Inferior parietal cortex (tissue), 1 donor: ENCODE data around the gene PALLD.
"Not testable (repeated sequence)": the region's sequence is repeated elsewhere in the genome, so short reads cannot be mapped to it uniquely, and the experiment has no call there.

Source experiments
- DNase-seq: peaks from one replicate; pipeline ENCODE4 v3.0.0-alpha.2; 2016; ENCODE audit errors: extremely low spot score

Gene PALLD

DNA sequence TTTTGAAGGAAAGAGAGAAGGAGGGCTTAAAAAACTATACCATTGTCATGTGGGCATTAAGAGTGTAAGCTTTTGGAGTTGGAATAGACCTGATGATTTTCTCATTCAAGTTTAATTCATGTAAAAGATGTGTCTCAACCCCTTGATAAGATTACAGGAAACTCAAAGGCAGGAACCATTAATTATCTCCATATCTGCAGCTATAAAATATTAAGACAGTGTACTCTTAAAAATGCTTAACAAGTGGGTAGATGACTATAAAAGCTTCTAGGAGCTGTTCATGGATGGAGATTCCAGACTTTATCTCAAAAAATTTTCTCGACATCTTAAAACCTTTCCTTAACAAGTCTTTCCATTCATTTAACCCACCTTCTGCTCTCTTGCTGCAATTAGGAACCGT is 208.3 kb downstream of the PALLD start:
- no peak for DNase-seq

GRCh38 chr4:168707205-168707604 is 210.4 kb downstream of the PALLD start:
- DNase-seq, result no peak

- DNase-seq, result no peak
Observed at GRCh38 chr4:168708108-168708507, 211.3 kb downstream of the PALLD start.

DNA sequence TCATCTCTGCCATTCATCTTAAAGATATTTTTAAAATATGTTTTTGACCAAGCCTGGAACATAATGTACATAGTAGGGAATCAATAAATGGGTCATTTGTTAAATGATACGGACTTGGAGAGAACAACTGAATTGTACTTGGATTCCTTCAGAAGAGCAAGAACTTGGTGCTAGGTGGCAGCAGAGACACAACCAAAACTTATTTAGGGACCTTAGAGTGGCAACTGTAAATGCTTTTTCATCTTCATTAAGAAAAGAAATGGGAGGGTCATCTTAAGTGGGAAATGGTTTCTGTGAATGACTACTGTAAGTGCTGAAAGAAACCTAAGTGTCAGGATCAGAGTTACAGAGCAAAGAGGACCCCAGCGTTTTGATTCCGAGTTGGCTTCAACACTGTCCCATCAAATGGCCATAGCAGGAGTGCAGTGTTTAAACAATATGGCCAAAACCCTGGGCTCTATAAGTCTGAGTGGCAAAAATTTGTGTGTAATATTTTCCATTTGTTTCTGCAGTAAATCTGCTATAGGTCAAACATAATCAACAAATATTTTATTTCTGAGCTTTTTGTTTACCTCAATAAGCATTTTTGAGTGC is 213.6 kb downstream of the PALLD start:
- peak; percentile 58 for DNase-seq

GRCh38 chr4:168711197-168712140 is 214.6 kb downstream of the PALLD start:
- DNase-seq, result no peak

DNA sequence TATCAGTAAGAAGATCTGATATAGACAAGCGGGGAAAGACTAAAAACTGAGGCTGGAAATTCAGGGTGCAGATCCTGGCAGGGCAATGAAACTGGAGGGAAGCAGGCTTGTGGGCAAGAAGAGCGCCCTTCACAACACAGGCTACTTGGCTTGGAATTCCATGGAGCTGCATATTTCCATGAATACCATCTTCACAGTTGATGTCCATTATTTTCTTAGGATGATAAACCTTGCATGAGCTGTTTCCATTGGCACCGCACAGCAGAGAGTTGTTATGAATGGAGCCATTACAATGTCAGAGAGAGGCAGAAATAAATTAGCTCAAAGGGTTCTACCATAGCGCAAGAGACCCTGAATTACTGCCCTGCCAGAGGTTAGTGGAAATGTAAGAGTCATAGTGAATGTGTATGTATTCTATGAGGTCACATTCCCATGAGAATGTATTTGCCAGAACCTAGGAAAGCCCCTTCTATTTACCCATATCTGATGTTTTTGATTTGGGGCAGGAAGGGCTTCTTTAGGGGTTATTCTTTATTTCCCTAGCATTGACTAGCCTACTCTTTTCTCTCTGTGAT is 215.6 kb downstream of the PALLD start:
- no peak for DNase-seq

- no peak for DNase-seq
Observed at GRCh38 chr4:168713253-168713652, 216.4 kb downstream of the PALLD start.

DNA sequence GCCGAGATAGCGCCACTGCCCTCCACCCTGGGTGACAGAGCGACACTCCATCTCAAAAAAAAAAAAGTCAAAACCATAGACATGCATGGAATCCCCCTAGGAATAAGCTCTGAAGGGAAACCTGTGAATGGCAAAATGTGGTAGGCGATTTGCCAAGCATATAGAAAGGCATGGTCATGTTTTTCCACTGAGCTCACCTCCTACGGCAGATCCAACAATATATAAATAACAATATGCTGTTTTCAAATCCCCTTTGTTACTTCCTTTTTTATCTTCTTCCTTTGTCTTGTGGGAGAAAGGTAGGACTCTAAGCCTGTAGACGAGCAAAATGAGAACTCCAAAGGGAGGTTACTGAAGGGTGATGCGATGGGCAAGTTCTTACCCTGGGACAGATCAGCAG is 219.0 kb downstream of the PALLD start:
- DNase-seq, result no peak

- no peak for DNase-seq
Observed at GRCh38 chr4:168716406-168717129, 219.7 kb downstream of the PALLD start.

GRCh38 chr4:168717847-168718246 is 221.0 kb downstream of the PALLD start:
- DNase-seq, result no peak

DNA sequence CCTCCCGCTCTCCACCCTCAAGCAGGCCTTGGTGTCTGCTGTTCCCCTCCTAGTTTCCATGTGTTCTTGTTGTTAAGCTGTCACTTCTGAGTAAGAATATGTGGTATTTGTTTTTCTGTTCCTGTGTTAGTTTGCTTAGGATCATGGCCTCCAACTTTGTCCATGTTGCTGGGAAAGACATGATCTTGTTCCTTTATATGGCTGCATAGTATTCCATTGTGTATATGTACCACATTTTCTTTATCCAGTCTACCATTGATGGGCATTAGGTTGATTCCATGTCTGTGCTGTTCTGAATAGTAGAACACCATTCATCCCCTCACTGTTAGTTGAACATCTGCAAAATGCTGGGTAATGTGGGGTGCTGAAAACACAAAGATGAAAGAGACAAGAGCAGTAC is 222.9 kb downstream of the PALLD start:
- no peak for DNase-seq

DNA sequence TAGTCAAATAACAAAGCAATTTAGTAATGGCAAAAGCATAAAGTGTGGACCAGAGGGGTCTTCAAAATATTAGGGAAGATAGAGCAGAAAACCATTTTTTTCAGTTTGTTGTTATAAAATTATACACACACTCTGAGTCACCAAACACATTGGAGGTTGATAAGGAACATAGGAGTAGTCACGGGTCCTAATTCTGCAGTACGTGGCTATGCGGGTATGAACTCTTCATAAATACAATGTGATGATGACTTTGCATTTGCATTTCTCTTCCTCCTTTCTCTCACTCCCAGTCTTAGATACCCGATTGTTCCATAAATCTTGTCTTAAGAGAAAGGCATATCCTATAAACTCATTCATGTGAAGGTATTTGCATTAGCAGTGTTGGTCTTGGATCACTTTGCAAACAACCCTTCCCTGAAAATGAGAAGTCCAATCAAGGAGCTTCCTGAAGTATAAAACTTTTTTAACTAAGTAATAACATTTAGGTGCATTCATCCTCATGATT is 223.6 kb downstream of the PALLD start:
- DNase-seq, result no peak

DNA sequence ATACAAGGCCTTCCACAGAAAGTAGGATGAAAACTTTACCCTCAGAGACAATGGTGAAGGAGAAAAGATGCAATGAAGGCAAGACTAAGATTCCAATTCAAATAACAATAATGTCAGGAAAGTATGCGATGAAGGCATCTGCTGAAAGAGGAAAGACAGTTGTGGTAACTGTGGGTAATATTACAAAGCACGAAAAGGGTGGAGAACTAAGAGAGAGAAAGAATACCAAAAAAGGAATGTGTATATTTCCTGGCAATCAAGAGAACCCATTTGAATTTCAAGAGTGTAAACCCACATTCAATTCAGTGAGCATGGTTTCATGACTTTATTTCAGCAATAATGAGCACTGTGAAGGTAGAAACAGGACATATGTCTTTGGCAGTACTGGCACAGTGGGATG is 225.5 kb downstream of the PALLD start:
- DNase-seq, result no peak

DNA sequence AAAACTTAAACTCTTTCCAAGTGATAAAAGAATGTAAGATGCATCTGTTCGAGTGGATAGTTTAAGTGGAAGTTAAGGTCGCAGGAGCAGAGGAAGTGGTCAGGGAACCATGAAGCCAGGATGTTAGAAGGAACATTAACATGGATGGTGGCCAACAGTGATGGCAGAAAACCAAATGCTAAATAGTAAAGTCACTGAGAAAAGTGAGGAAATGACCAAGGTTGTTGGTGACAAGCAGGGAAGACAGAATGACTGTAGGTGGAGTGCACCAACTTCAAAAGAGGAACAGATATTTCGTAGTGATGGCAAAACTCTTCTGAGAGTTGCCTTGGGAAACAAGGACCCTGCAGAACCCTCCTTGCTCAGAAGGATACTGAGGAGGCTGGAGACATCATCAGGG is 226.2 kb downstream of the PALLD start:
- DNase-seq, result no peak

DNA sequence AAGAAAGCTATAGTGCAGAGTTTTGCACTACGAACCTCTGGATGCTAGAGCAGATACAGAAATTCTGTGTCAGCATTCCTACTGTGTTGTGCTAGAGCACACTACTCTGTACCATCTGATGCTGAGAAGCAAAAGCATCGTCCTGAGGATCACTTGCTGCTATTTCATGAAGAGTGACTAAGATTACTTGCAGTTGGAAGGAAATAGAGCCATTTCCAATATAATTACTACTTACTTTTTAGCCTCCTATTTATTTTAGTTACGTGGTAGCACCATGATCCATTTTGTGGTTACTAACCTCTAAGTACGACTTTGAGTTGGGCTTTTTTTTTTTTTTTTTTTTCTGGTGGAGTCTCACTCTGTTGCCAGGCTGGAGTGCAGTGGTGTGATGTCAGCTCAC is 226.7 kb downstream of the PALLD start:
- no peak for DNase-seq

- DNase-seq, result no peak
Observed at GRCh38 chr4:168724243-168724642, 227.4 kb downstream of the PALLD start.

DNA sequence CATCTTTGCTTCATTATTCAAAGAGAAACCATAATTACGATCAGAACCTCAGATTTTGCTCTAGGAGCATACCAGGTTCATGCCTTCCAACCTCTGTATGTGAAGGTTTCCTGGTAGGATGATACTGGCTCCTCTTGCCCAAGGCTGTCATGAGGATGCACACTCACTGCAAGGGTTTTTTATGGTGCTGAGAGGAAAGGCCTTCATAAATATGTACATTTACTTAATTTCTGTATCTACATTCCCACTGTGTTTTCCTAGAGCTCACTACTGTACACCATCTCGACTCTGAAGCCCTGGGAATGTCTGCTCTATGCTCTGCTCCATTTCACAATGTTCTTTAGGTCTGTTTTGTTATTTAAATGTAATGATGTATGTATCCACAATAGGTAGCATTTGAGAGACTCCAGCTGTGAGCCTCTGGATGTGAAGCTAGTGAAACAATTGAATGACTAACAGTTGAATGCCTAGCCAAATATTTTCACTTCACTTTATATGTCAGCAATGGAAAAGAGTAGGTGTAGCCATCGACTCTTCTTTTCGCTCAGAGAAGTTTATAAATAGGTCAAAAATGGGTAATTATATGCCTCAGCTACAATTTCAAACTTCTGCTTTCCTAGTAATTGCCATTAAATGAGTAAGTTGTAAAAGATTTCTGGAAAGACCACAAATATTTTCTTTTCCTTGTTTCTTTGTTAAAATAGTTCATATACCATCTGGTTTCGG is 228.0 kb downstream of the PALLD start:
- no peak for DNase-seq

GRCh38 chr4:168725930-168726329 is 229.1 kb downstream of the PALLD start:
- no peak for DNase-seq

GRCh38 chr4:168727181-168727580 is 230.3 kb downstream of the PALLD start:
- not testable (repeated sequence) for DNase-seq

DNA sequence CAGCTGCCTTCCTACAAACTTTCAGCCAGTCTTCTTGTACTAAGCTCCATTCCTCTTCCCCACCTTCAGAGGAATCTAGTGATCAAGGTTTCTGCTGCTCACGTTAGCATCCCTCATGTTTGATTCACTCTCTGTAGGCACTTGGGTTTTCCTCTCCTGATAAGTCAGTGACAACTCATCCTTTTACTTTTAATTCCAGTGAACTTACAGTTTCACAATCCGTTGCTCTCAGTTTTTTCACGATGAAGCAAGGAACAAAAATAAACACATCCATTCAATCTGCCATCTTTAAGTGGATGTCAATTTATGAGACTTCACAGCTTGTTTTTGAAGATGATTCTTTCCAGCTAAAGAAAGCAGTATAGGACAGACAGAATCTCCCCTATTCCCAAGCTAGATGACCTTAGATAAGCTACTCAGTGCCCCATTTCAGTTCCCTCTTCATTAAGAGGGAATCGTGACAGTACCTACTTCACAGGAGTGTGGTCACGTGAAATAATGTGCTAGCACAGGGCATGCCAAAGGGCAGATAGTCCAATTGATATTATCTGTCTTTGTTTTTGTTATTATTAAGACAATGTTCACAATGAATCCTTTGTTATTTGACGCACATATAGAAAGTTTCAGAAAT is 234.3 kb downstream of the PALLD start:
- no peak for DNase-seq
